Hepatocyte (in vitro differentiated cells): ENCODE results near the gene A3GALT2. TPM values are rescaled to one million over a fixed set of nuclear protein-coding genes. Genes with fewer than 3 reads are reported as not detected.
"Not testable (repeated sequence)": the region's sequence is repeated elsewhere in the genome, so short reads cannot be mapped to it uniquely, and the experiment has no call there.

ENCODE experiments used
- DNase-seq: peaks from one replicate; pipeline ENCODE4 v3.0.0-alpha.2; 2016; ENCODE audit warnings: low spot score
- H2AFZ ChIP-seq: fragments of 200-600 bp; sonication (generic); 2 replicates; pipeline ENCODE4 v1.6.0; 2016; ENCODE audit warnings: antibody characterized with exemption, mild to moderate bottlenecking
- H3K27ac ChIP-seq: fragments of 200-600 bp; sonication (generic); 2 replicates; pipeline ENCODE4 v1.5.1; 2016; ENCODE audit warnings: mild to moderate bottlenecking
- H3K27me3 ChIP-seq: fragments of 200-600 bp; sonication (generic); 2 replicates; pipeline ENCODE4 v1.6.1; 2016
- H3K36me3 ChIP-seq: fragments of 200-600 bp; sonication (generic); replicated peaks from 2 replicates; pipeline ENCODE4 v1.5.1; 2016; ENCODE audit warnings: low read depth; ENCODE audit not compliant: insufficient read depth
- H3K4me1 ChIP-seq: fragments of 200-600 bp; sonication (generic); 2 replicates; pipeline ENCODE4 v1.5.1; 2016; ENCODE audit warnings: mild to moderate bottlenecking, moderate library complexity; ENCODE audit not compliant: insufficient read depth
- H3K4me2 ChIP-seq: fragments of 200-600 bp; sonication (generic); 2 replicates; pipeline ENCODE4 v1.6.0; 2016
- H3K4me3 ChIP-seq: fragments of 200-600 bp; sonication (generic); 2 replicates; pipeline ENCODE4 v1.5.1; 2016; ENCODE audit warnings: mild to moderate bottlenecking
- H3K79me2 ChIP-seq: fragments of 200-600 bp; sonication (generic); 2 replicates; pipeline ENCODE4 v1.6.0; 2017; ENCODE audit warnings: mild to moderate bottlenecking
- H3K9me2 ChIP-seq: fragments of 200-600 bp; sonication (generic); replicated peaks from 2 replicates; pipeline ENCODE4 v1.6.0; 2017; ENCODE audit warnings: mild to moderate bottlenecking; ENCODE audit not compliant: insufficient read depth
- H3K9me3 ChIP-seq: fragments of 200-600 bp; sonication (generic); 2 replicates; pipeline ENCODE4 v1.5.1; 2016; ENCODE audit warnings: low read depth, mild to moderate bottlenecking
- H4K20me1 ChIP-seq: fragments of 200-600 bp; sonication (generic); 2 replicates; pipeline ENCODE4 v1.6.0; 2016; ENCODE audit warnings: mild to moderate bottlenecking; ENCODE audit not compliant: insufficient read depth, poor library complexity, severe bottlenecking
- EZH2 ChIP-seq: fragments of 200-600 bp; sonication (generic); IDR thresholded peaks from 2 replicates; pipeline ENCODE4 v1.6.1; 2016; ENCODE audit warnings: antibody characterized with exemption, mild to moderate bottlenecking, borderline replicate concordance
- EZH2phosphoT487 ChIP-seq: fragments of 200-600 bp; sonication (generic); IDR thresholded peaks from one replicate; pipeline ENCODE4 v1.6.1; 2018; ENCODE audit warnings: antibody characterized with exemption, mild to moderate bottlenecking, low read depth, moderate library complexity; ENCODE audit not compliant: unreplicated experiment, severe bottlenecking
- WGBS: methylation state at CpG from one replicate; pipeline ENCODE4 v1.1.6; 2016; ENCODE audit warnings: low lambda C conversion rate; ENCODE audit errors: missing lambda C conversion rate; 5-methylcytosine and 5-hydroxymethylcytosine counted together
- polyA plus RNA-seq: library from polyadenylated mRNA; unstranded; fragments of >200 nt; fragmentation: Nextera tagmentation; extraction: Ambion mirVana; gene quantifications from 2 replicates; pipeline ENCODE4 v1.2.1, GENCODE V29; 2016
- total RNA-seq: library from RNA; depleted of rRNA; stranded (reverse); fragments of >200 nt; gene quantifications from 2 replicates; pipeline ENCODE4 v1.2.3, GENCODE V29; 2014
- TF ChIP-seq, protein P1 (sequence below): fragments of 200-600 bp; sonication (generic); IDR thresholded peaks from 2 replicates; pipeline ENCODE4 v1.5.1; 2016; ENCODE audit warnings: antibody characterized with exemption, mild to moderate bottlenecking; ENCODE audit not compliant: poor library complexity

The A3GALT2 gene
- total and polyA plus RNA-seq, 2 experiments from 2014 or later: not detected

DNA sequence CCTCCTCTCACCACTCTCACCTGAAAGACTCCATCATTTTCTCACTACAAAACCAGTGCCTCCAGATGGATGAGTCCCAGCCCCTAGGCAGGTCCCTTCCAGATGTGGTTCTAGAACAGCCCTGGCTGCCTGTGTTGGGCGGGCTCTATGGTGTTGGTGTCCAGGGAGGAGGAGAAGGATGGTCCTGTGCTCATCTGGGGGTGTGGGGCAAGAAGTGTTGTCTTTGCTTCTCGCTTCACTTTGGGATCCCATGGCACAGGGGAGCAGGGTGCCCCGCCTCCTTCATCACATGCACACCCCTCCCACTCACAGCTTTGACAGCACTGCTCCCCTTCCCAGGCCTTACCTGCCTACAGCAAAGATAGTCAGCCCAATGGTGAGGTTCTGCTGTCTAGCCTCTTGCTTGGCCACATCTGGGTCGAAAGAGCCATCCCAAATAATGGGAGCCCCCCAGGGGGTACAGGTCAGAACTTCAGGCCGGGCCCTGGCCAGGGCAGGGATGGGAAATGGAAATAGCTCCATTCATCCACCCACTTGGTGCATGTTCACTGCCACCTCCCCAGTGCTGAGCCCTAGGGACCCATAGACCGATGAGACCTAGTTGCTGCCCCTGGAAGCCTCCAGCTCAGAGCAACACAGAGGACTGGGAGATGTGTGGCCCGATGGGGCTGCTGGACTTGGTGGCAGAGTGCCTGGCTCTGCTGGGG is 9.0 kb downstream of the A3GALT2 start:
- Histone ChIP-seq H3K9me2 (no peaks in the 10 kb centered on the region), H3K4me2 (no peak overlapping the region), H3K4me1 (no peaks in the 10 kb centered on the region), H2AFZ (no peak overlapping the region), H3K4me3 (no peak overlapping the region), H3K27me3 (no peaks in the 10 kb centered on the region), H3K79me2 (no peaks in the 10 kb centered on the region), H3K36me3 (no peaks in the 10 kb centered on the region), H3K9me3 (no peaks in the 10 kb centered on the region), H3K27ac (no peak overlapping the region), H4K20me1 (no peaks in the 10 kb centered on the region)
- no peak for DNase-seq
- no peak for TF ChIP-seq EZH2phosphoT487
- TF ChIP-seq, protein P1, sequence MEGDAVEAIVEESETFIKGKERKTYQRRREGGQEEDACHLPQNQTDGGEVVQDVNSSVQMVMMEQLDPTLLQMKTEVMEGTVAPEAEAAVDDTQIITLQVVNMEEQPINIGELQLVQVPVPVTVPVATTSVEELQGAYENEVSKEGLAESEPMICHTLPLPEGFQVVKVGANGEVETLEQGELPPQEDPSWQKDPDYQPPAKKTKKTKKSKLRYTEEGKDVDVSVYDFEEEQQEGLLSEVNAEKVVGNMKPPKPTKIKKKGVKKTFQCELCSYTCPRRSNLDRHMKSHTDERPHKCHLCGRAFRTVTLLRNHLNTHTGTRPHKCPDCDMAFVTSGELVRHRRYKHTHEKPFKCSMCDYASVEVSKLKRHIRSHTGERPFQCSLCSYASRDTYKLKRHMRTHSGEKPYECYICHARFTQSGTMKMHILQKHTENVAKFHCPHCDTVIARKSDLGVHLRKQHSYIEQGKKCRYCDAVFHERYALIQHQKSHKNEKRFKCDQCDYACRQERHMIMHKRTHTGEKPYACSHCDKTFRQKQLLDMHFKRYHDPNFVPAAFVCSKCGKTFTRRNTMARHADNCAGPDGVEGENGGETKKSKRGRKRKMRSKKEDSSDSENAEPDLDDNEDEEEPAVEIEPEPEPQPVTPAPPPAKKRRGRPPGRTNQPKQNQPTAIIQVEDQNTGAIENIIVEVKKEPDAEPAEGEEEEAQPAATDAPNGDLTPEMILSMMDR: no peak
- no peak for TF ChIP-seq EZH2
- WGBS: 95% methylated on average over 7 of the region's 7 CpGs

DNA sequence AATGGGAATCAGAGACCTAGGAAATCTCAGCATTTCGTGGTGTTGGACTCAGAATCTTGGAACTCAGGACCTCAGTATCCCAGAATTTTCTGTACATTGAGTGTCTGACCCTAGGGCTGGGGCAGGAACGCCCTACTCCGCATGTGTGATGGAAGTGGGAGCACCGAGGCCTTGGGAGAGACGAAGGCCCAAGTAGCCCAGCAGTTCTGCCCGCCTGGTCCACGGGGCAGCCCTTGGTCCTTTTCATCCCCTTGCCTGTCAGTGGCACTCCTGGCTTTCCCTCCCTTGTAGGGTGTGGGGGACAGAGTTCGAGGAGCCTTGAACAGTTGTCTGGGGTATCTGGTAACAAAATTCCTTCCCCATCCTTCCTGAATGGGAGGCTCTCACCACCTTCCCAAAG is 10.2 kb downstream of the A3GALT2 start:
- H3K36me3 ChIP-seq: no peaks in the 10 kb centered on the region
- H2AFZ ChIP-seq: no peak overlapping the region
- H3K27ac ChIP-seq: no peak overlapping the region
- peaks cover 4% of the 10 kb centered on the region for H3K4me1 ChIP-seq
- H3K79me2 ChIP-seq: no peaks in the 10 kb centered on the region
- no peaks in the 10 kb centered on the region for H3K9me2 ChIP-seq
- H4K20me1 ChIP-seq: no peaks in the 10 kb centered on the region
- WGBS: 81% methylated on average over 8 of the region's 8 CpGs
- DNase-seq: no peak
- TF ChIP-seq EZH2 (no peak), EZH2phosphoT487 (no peak)
- TF ChIP-seq, protein P1: no peak
- no peaks in the 10 kb centered on the region for H3K9me3 ChIP-seq
- H3K4me2 ChIP-seq: no peak overlapping the region
- no peak overlapping the region for H3K4me3 ChIP-seq
- H3K27me3 ChIP-seq: no peaks in the 10 kb centered on the region

GRCh38 chr1:33309351-33309750 is 11.5 kb downstream of the A3GALT2 start:
- not testable (repeated sequence) for H3K27ac ChIP-seq, DNase-seq, H3K4me1 ChIP-seq, H3K9me2 ChIP-seq, H3K4me2 ChIP-seq, H3K9me3 ChIP-seq, H3K4me3 ChIP-seq, H4K20me1 ChIP-seq, H3K27me3 ChIP-seq, H3K36me3 ChIP-seq, H3K79me2 ChIP-seq, H2AFZ ChIP-seq
- WGBS: no CpG with 5 or more reads among the region's 32 CpGs

DNA sequence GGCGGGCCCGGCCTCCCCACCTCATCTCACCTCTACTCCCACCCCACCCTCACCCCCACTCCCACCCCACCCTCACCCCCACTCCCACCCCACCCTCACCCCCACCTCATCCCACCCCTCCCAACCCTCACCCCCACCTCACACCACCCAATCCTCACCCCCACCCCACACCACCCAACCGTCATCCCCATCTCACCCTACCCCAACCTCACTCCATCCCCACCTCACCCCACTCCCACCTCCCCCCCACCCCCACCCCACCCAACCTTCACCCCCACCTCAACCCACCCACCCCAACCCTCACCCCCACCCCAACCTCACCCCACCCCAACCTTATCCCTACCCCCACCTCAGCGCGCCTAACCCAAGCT is 13.4 kb downstream of the A3GALT2 start:
- Histone ChIP-seq H4K20me1 (no peaks in the 10 kb centered on the region), H3K4me3 (no peak overlapping the region), H2AFZ (no peak overlapping the region), H3K79me2 (no peaks in the 10 kb centered on the region), H3K9me2 (no peaks in the 10 kb centered on the region), H3K27ac (no peak overlapping the region), H3K4me1 (peaks cover 4% of the 10 kb centered on the region), H3K27me3 (no peaks in the 10 kb centered on the region), H3K4me2 (no peak overlapping the region), H3K36me3 (no peaks in the 10 kb centered on the region), H3K9me3 (no peaks in the 10 kb centered on the region)
- no peak for DNase-seq
- no peak for TF ChIP-seq EZH2
- TF ChIP-seq, protein P1: no peak
- TF ChIP-seq EZH2phosphoT487: no peak
- WGBS: no CpG with 5 or more reads among the region's 5 CpGs
